Measurements from ENCODE around the gene NUP107. TPM values are rescaled to one million over a fixed set of nuclear protein-coding genes. Genes with fewer than 3 reads are reported as not detected.
A peak's percentile ranks its signal among the peaks of the same experiment; 100 is the strongest.
"Not testable (repeated sequence)": the region's sequence is repeated elsewhere in the genome, so short reads cannot be mapped to it uniquely, and the experiment has no call there.

The NUP107 gene
- 100 to 1,000 TPM in 1 of 2 experiments, 10 to 100 TPM in 1; 82.0 to 100 TPM for total RNA-seq

GRCh38 chr12:68686595-68687521 lies at the start of gene NUP107:
Gene NUP107, plus strand, starts transcription at chr12:68686978. Its CDS starts 88 bp downstream, at chr12:68687066.
- Mint-ChIP-seq H3K36me3 (ENCODE audit: low read depth) (peaks cover 28% of the 10 kb centered on the region), H3K4me3 (peak within 1 kb of the TSS; percentile 94), H3K27ac (peak within 1 kb of the TSS; percentile 96), H3K27me3 (no peaks in the 10 kb centered on the region), H3K9me3 (no peaks in the 10 kb centered on the region), H3K4me1 (peaks cover 48% of the 10 kb centered on the region)
- CTCF ChIA-PET = interaction anchor here (0.5 to 1.3 kb wide), 4 partner anchors 10 to 254 kb away, joined by 3 to 7 read pairs (median 3); partner anchors contain the start of gene SLC35E3
- peak; percentile 99 for DNase-seq
- POLR2A ChIA-PET = no interaction called here

- H3K27ac Mint-ChIP-seq, H3K4me3 Mint-ChIP-seq, H3K27me3 Mint-ChIP-seq, POLR2A ChIA-PET, CTCF ChIA-PET, DNase-seq, H3K9me3 Mint-ChIP-seq: not testable (repeated sequence)
- peaks cover 75% of the 10 kb centered on the region for H3K4me1 Mint-ChIP-seq
- peaks cover 30% of the 10 kb centered on the region for H3K36me3 Mint-ChIP-seq (ENCODE audit: low read depth)
These were observed 49.3 kb upstream of the NUP107 start for GRCh38 chr12:68637439-68637838.

GRCh38 chr12:68638171-68638570 lies 48.6 kb upstream of the NUP107 start:
- peaks cover 73% of the 10 kb centered on the region for H3K4me1 Mint-ChIP-seq
- CTCF ChIA-PET = no interaction called here
- POLR2A ChIA-PET = no interaction called here
- DNase-seq = no peak
- no peak overlapping the region for H3K27ac Mint-ChIP-seq
- no peaks in the 10 kb centered on the region for H3K9me3 Mint-ChIP-seq
- no peak overlapping the region for H3K4me3 Mint-ChIP-seq
- H3K36me3 Mint-ChIP-seq (ENCODE audit: low read depth) = peaks cover 31% of the 10 kb centered on the region
- H3K27me3 Mint-ChIP-seq = no peaks in the 10 kb centered on the region

GRCh38 chr12:68638721-68639395 lies 47.9 kb upstream of the NUP107 start:
- DNase-seq = no peak
- peak overlapping the region; percentile 25 for H3K27ac Mint-ChIP-seq
- H3K4me1 Mint-ChIP-seq = peaks cover 70% of the 10 kb centered on the region
- H3K4me3 Mint-ChIP-seq = no peak overlapping the region
- POLR2A ChIA-PET = no interaction called here
- CTCF ChIA-PET = interaction anchor here (0.7 to 1.3 kb wide), 6 partner anchors 9 to 223 kb away, joined by 3 to 4 read pairs (median 4); no protein-coding TSS in a partner anchor
- H3K9me3 Mint-ChIP-seq = no peaks in the 10 kb centered on the region
- H3K27me3 Mint-ChIP-seq = no peaks in the 10 kb centered on the region
- peaks cover 32% of the 10 kb centered on the region for H3K36me3 Mint-ChIP-seq (ENCODE audit: low read depth)

- Mint-ChIP-seq H3K27me3 (no peaks in the 10 kb centered on the region), H3K9me3 (no peaks in the 10 kb centered on the region), H3K27ac (peak overlapping the region; percentile 73), H3K4me1 (peaks cover 71% of the 10 kb centered on the region), H3K4me3 (no peak overlapping the region), H3K36me3 (ENCODE audit: low read depth) (peaks cover 35% of the 10 kb centered on the region)
- ChIA-PET CTCF (interaction anchor here (0.6 to 1.3 kb wide), 7 partner anchors 8 to 311 kb away, joined by 3 to 4 read pairs (median 3); no protein-coding TSS in a partner anchor), POLR2A (no interaction called here)
- DNase-seq = no peak
These were observed 47.4 kb upstream of the NUP107 start for GRCh38 chr12:68639396-68639767.

- POLR2A ChIA-PET = no interaction called here
- no peaks in the 10 kb centered on the region for H3K27me3 Mint-ChIP-seq
- H3K36me3 Mint-ChIP-seq (ENCODE audit: low read depth) = peaks cover 35% of the 10 kb centered on the region
- peak overlapping the region; percentile 76 for H3K27ac Mint-ChIP-seq
- H3K4me1 Mint-ChIP-seq = peaks cover 75% of the 10 kb centered on the region
- CTCF ChIA-PET = interaction anchor here (0.8 kb wide), 1 partner anchor 10 kb away, joined by 3 read pairs; no protein-coding TSS in a partner anchor
- peak; percentile 71 for DNase-seq
- peak overlapping the region; percentile 58 for H3K4me3 Mint-ChIP-seq
- H3K9me3 Mint-ChIP-seq = no peaks in the 10 kb centered on the region
These were observed 45.6 kb upstream of the NUP107 start for GRCh38 chr12:68641138-68641537.

- Mint-ChIP-seq H3K4me1 (peaks cover 56% of the 10 kb centered on the region), H3K9me3 (no peaks in the 10 kb centered on the region), H3K27ac (peak overlapping the region; percentile 41), H3K4me3 (no peak overlapping the region), H3K36me3 (ENCODE audit: low read depth) (peaks cover 51% of the 10 kb centered on the region), H3K27me3 (no peaks in the 10 kb centered on the region)
- ChIA-PET POLR2A (no interaction called here), CTCF (interaction anchor here (1.5 kb wide), 1 partner anchor 8 kb away, joined by 4 read pairs; no protein-coding TSS in a partner anchor)
- DNase-seq = no peak
These were observed 40.3 kb upstream of the NUP107 start for GRCh38 chr12:68646484-68646883.

- Mint-ChIP-seq H3K9me3 (no peaks in the 10 kb centered on the region), H3K27ac (no peak overlapping the region), H3K36me3 (ENCODE audit: low read depth) (peaks cover 48% of the 10 kb centered on the region), H3K4me1 (peaks cover 46% of the 10 kb centered on the region), H3K4me3 (no peak overlapping the region), H3K27me3 (no peaks in the 10 kb centered on the region)
- ChIA-PET POLR2A (interaction anchor here (0.5 to 0.7 kb wide), 2 partner anchors 48 to 172 kb away, joined by 4 to 5 read pairs; no protein-coding TSS in a partner anchor), CTCF (interaction anchor here (0.6 to 1.3 kb wide), 2 partner anchors 9 to 331 kb away, joined by 3 read pairs; no protein-coding TSS in a partner anchor)
- no peak for DNase-seq
These were observed 39.3 kb upstream of the NUP107 start for GRCh38 chr12:68647507-68647906.

- peaks cover 41% of the 10 kb centered on the region for H3K4me1 Mint-ChIP-seq
- H3K27ac Mint-ChIP-seq = peak overlapping the region; percentile 71
- peaks cover 48% of the 10 kb centered on the region for H3K36me3 Mint-ChIP-seq (ENCODE audit: low read depth)
- ChIA-PET CTCF (interaction anchor here (0.6 to 1.3 kb wide), 3 partner anchors 9 to 288 kb away, joined by 3 read pairs; no protein-coding TSS in a partner anchor), POLR2A (interaction anchor here (0.7 kb wide), 1 partner anchor 48 kb away, joined by 5 read pairs; no protein-coding TSS in a partner anchor)
- H3K4me3 Mint-ChIP-seq = no peak overlapping the region
- DNase-seq = no peak
- no peaks in the 10 kb centered on the region for H3K27me3 Mint-ChIP-seq
- H3K9me3 Mint-ChIP-seq = no peaks in the 10 kb centered on the region
These were observed 38.6 kb upstream of the NUP107 start for GRCh38 chr12:68648179-68648578.

- DNase-seq = no peak
- Mint-ChIP-seq H3K4me1 (peaks cover 24% of the 10 kb centered on the region), H3K9me3 (no peaks in the 10 kb centered on the region), H3K27me3 (no peaks in the 10 kb centered on the region), H3K27ac (peak overlapping the region; percentile 56), H3K4me3 (no peak overlapping the region), H3K36me3 (ENCODE audit: low read depth) (peaks cover 36% of the 10 kb centered on the region)
- POLR2A ChIA-PET = no interaction called here
- CTCF ChIA-PET = interaction anchor here (0.7 kb wide), 1 partner anchor 47 kb away, joined by 3 read pairs; no protein-coding TSS in a partner anchor
These were observed 21.7 kb upstream of the NUP107 start for GRCh38 chr12:68665016-68665569.

GRCh38 chr12:68667291-68667690 lies 19.5 kb upstream of the NUP107 start:
- no peak for DNase-seq
- no peaks in the 10 kb centered on the region for H3K27me3 Mint-ChIP-seq
- H3K9me3 Mint-ChIP-seq = peaks cover 2% of the 10 kb centered on the region
- no peak overlapping the region for H3K4me3 Mint-ChIP-seq
- ChIA-PET POLR2A (no interaction called here), CTCF (interaction anchor here (0.9 to 1.2 kb wide), 2 partner anchors 13 to 16 kb away, joined by 3 to 4 read pairs; no protein-coding TSS in a partner anchor)
- H3K36me3 Mint-ChIP-seq (ENCODE audit: low read depth) = peaks cover 33% of the 10 kb centered on the region
- H3K27ac Mint-ChIP-seq = no peak overlapping the region
- H3K4me1 Mint-ChIP-seq = peaks cover 32% of the 10 kb centered on the region

- peaks cover 30% of the 10 kb centered on the region for H3K36me3 Mint-ChIP-seq (ENCODE audit: low read depth)
- H3K27me3 Mint-ChIP-seq = no peaks in the 10 kb centered on the region
- peaks cover 2% of the 10 kb centered on the region for H3K9me3 Mint-ChIP-seq
- no peak overlapping the region for H3K4me3 Mint-ChIP-seq
- peaks cover 32% of the 10 kb centered on the region for H3K4me1 Mint-ChIP-seq
- DNase-seq = no peak
- CTCF ChIA-PET = interaction anchor here (0.9 to 1.2 kb wide), 2 partner anchors 14 to 16 kb away, joined by 3 to 4 read pairs; no protein-coding TSS in a partner anchor
- POLR2A ChIA-PET = no interaction called here
- H3K27ac Mint-ChIP-seq = peak overlapping the region; percentile 27
These were observed 18.9 kb upstream of the NUP107 start for GRCh38 chr12:68667896-68668295.

Data from activated CD4-positive, alpha-beta T cell treated with anti-CD3 and anti-CD28 coated beads, Interleukin-2, amount 10 ng/mL, durations not matched to agents 7 days and 5 days (primary cell).